ENCODE measurements around the gene LIF.
"Not testable (repeated sequence)": the region's sequence is repeated elsewhere in the genome, so short reads cannot be mapped to it uniquely, and the experiment has no call there.

Gene LIF

GRCh38 chr22:30228509-30229359 is 17.8 kb downstream of the LIF start:
- DNase-seq (ENCODE audit: low read depth in 1 of 2, low spot score in 1 of 2): no peak

GRCh38 chr22:30227438-30228228 is 18.9 kb downstream of the LIF start:
- no peak for DNase-seq (ENCODE audit: low read depth in 1 of 2, low spot score in 1 of 2)

GRCh38 chr22:30226192-30226832 is 20.2 kb downstream of the LIF start:
- DNase-seq (ENCODE audit: low read depth in 1 of 2, low spot score in 1 of 2): no peak

DNA sequence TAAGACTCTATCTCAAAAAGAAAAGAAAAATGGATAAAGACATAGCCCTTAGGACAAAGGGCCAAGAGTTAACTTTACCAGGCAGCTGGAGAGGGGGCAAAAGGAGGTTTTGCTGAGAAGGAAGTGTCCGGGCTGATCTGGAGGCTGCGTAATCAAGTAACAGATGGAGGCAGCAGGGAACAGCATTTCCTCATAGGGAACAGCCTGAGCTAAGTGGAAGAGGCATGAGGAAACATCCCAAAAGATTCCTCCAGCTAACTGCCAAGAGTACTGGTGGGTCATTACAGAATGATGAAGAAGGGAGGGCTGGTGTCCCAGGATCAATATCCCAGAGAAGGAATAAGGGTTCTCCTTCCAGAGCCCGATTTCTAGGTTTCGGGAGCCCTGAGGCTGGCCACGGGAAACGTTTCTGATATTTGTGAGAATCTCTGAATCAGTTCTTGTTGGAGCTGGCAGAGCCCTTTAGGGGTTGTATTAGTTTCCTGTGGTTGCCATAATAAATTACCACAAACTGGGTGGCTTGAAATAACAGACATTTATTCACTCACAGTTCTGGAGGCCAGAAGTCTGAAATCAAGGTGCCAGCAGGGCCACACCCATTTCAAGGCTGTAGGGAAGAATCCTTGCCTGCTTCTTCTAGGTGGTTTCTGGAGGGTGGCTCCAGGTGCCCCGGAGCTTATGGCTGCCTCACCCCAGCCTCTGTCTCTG is 21.2 kb downstream of the LIF start:
- no peak for DNase-seq (ENCODE audit: low read depth in 1 of 2, low spot score in 1 of 2)

DNA sequence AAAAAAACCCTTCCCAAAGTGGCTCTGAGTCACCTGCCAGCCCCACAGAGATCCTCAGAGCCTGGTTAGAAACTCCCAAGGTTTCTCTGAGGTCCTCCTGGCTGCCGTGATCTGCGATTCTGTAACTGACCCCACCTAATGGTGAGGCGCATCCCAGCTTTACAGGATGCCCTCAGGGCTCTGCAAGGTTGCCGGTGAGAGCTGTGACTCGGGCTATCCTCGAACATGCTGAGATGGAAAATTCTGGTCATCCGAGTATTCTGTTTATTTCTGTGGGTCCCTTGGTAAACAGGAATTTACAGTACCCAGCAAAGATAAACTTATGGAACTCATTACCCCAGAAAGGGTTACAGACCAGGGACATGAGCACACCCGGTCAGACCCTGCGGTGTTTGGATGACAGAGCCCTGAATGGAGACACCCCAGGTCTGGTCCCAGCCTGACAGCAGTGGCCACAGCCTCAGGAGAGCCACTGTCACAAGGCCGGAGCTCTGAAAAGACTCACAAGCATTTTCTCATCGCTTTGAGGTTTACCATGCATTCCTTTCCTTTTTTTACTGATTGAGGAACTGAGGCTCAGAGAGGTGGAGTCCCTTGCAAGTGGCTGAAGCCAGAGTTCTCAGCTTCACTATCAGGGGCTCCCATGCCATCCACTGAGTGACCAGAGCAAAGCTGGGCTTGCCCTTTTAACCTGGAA is 22.2 kb downstream of the LIF start:
- DNase-seq (ENCODE audit: low read depth in 1 of 2, low spot score in 1 of 2): no peak

- no peak for DNase-seq (ENCODE audit: low read depth in 1 of 2, low spot score in 1 of 2)
Measured at GRCh38 chr22:30223303-30223702, 23.3 kb downstream of the LIF start.

DNA sequence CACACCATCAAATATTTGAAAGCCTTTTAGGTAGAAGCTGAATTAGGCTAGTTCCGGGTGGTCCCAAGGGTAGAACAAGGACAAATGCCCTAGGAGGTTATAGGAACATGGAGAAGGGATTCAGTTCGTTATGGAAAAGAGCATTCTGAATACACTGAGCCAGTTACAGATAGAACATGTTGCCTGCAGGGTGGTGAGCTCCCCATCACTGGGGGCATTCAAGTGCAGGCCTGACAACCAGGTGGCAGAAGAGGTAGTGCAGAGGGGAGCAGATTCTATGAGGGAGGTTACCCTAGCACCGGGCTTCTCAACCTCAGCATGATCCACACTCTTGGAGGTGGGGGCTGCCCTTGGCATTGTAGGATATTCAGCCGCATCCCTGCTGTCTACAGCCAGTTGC is 24.2 kb downstream of the LIF start:
- DNase-seq (ENCODE audit: low read depth in 1 of 2, low spot score in 1 of 2): no peak

DNA sequence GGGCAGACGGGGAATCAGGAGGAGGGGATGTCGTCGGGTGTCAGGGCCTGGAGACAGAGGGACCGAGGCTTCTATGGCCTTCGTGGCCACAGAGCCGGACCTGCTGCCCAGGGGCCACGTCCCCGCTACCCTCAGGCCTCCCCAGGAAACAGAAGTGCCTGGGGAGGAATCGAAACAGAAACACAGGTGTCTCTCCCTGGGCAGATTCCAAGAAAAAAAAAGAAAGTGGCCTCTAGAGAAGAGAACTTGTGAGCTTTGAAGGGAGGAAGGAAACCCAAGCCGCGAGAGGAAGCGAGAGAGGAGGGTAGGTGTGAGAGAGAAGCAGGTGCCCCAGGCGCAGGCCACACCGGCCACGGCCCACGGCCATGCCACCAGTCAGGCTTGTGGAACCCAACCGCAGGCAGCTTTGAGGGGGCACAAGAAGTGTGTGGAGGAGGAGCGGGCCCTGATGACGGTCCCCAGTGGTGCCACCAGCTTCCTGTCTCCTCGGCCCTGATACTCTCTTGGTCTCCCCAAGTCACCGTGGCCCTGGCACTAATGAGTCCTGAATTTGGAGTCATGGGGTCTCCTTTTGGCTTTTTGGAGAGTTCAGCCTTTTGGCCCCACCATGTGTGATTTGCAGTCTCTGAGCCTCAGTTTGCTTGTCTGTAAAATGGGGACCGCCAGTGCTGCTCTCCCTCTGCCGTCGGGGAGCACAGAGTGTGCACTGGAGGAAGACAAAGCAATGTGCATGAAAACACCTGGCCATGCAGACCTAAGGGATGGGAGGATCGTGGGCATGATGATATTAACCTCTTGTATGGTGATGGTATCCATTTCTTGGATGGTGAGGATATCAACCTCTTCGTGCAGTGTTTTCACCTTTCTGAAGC is 25.2 kb downstream of the LIF start:
- no peak for DNase-seq (ENCODE audit: low read depth in 1 of 2, low spot score in 1 of 2)

DNA sequence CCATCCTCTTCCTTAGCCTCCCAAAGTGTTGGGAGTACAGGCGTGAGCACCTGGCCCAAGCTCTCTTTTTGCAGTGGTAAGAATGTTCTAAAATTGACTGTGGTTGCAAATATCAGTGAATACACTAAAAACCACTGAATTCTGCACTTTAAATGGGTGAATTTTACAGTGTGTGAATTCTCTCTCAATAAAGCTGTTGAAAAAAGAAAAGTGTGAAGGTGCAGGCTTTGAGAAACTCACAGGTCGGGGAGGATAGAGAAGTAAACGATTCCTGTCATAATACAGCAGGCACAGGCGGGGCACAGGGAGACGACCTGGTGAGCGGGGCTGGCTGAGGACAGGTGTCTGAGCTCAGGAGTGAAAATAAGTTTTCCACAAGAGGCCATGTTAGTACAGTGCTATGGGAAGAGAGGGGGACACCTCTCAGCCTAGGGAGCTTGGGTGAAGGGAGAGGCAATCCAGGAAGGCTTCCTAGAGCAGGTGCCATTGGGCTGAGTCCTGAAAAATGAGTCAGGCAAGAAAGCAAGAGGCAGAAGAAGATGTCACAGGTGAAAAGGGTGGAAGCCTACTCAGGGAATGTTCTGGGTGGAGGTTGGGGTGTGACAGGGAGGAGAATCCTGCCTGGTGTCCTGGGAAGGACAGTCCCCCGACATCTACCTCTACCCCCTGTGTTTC is 26.1 kb downstream of the LIF start:
- DNase-seq (ENCODE audit: low read depth in 1 of 2, low spot score in 1 of 2): no peak

GRCh38 chr22:30219668-30220278 is 26.8 kb downstream of the LIF start:
- DNase-seq (ENCODE audit: low read depth in 1 of 2, low spot score in 1 of 2): no peak

DNA sequence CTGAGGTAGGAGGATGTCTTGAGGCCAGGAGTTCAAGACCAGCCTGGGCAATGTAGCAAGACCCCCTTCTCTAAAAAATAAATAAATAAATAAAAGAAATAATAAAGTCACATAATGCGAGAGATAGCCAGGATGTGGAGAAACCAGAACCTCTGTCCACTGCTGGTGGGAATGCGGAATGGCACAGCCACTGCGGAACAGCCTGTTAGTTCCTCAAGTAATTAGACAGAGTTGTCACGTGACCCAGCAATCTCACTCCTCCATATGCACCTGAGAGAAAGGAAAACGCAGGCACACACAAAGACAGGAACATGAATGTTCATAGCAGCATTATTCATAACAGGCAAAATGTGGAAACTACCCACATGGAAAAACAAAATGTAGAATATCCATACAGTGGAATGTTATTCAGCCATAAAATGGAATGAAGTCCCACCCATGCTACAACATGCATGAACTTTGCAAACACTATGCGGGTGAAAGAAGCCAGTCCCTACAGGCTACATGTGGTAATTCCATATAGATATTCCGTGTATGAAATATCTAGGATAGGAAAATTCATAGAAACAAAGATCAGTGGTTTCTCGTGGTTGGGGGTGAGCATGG is 27.4 kb downstream of the LIF start:
- no peak for DNase-seq (ENCODE audit: low read depth in 1 of 2, low spot score in 1 of 2)

DNA sequence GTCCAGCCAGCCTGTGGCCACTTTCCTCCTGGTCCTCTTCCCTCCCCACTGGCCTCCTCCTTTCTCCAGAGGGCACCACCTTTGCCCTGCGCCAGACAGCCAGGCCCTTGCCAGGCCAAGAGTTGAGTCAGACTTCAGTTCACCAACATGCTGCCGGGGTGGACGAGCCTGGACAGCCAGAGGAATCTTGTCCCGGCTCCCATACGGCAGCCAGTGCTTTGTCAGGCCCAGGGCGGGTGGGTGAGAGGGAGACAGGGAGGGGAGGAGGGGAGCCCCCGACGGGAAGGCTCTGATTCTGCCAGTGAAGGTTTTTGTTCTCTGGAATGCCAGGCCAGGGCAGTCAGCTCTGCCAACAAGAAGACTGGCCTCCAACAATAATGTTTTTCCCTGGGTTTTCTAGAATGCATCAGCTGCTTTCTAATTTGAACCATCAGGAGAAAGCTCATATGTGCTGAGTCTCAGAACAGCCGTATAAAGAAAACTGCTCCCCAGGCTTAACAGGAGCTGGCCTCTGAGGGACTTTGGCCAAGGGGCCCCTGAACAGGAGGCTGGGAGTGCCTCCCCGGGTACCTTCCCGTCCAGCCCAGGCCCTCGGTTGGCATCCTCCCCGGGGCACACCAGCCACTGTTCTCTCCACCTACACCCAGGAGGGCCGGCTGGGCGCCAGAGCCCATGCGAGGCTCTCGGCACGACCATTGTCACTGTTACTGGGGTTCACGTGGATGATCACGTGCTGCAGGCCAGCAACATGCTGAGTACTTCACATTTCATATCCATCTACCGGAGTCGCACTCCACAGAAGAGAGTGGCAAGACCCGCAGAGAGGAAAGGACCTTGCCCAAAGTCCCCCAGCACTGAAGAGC is 28.6 kb downstream of the LIF start:
- DNase-seq (ENCODE audit: low read depth in 1 of 2, low spot score in 1 of 2): no peak

DNA sequence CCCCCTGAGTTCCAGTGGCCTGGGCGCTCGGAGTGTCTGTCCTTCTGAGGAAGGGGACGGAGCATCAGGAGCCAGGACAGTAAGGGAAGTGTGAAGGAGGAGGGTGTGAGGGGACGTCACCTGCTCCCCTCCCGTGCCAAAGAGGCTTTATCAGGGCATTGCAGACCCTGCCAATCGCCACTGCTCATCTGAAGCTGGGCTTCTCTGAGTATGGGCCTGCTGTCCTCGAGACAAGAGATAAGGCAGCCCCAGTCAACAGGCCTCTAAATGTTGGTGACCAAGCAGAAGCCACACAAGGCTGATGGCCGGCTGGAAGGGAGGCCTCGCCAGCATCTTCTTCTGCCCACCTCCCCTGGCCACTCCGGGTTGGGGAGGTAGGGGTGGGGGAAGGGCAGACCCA is 29.8 kb downstream of the LIF start:
- DNase-seq (ENCODE audit: low read depth in 1 of 2, low spot score in 1 of 2): no peak

DNA sequence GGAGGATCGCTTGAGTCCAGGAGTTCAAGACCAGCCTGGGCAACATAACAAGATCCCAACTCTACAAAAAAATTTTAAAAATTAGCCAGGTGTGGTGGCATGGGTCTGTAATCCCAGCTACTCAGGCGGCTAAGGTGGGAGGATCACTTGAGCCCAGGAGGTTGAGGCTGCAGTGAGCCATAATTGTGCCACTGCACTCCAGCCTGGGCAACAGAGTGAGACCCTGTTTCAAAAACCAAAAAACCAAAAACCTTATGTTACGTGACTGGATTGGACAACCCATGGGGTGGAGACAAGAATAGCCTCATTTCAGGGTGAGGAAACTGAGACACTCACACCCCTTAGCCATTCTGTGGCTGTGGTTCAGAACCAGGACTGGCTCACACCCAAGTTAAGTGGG is 30.3 kb downstream of the LIF start:
- DNase-seq (ENCODE audit: low read depth in 1 of 2, low spot score in 1 of 2): not testable (repeated sequence)

DNA sequence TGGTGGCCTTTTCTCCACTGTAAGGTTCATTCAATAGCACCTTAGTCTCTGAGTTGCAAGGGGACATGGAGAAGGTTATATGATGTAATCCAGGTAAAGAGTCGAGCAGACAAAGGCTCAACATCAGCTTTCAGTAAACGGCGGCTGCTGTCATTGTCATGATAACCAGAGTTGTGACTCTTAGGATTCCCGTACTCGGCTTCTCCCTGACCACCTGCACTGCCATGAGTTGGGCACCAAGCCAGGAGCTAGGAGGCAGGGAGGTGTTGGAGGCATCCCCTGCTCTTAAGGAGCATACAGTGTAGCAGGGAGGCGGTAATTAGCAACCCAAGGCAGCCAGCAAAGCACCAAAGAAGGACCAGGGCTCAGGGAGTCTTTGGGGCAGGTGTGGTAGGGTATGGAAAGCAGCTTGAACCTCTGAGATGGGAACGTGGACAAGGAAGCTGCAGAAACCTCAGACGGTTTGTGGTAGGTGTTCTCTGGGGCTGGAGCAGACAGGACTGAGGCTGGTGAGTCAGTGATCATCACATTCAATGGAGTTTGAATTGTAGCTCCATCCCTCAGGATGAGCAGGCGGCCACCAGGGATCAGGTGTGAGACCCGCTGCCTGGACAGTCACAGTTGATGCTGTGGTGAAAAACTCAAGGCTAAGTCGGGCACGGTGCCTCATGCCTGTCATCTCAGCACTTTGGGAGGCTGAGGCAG is 31.7 kb downstream of the LIF start:
- DNase-seq (ENCODE audit: low read depth in 1 of 2, low spot score in 1 of 2): no peak

DNA sequence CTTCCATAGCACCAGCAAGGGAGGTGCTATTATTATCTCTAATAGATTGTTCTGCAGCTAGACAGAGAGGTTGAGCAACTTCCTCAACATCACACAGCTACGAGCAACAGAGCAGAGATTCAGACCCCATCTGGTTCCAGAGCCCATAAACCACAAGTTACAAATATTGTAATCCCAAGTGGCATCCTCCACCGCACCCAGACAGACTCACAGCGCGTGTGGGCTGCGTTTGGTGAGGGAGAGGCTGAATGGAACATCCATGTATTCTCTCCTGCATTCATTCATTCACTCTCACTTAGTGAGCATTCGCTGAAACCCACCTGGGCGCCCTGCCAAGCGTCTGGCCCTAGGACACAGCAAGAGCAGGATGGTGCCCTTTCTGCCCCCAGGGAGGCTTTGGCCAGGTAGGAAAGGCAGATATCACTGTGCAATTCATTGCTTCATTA is 33.5 kb downstream of the LIF start:
- DNase-seq (ENCODE audit: low read depth in 1 of 2, low spot score in 1 of 2): no peak
